GOT3 (cell line): ENCODE results near the gene MS4A5.
"Not testable (repeated sequence)": the region's sequence is repeated elsewhere in the genome, so short reads cannot be mapped to it uniquely, and the experiment has no call there.

ENCODE experiments used
- DNase-seq: peaks from one replicate; lab custom pipeline; 2025; ENCODE audit warnings: mixed read lengths; lab: John Stamatoyannopoulos, UW

MS4A5 gene

GRCh38 chr11:60429272-60429671 lies at the start of gene MS4A5:
TSS of gene MS4A5 (plus strand) at chr11:60429572. CDS start at chr11:60429675, 103 bp downstream.
- DNase-seq: no peak

GRCh38 chr11:60389279-60389910 lies 40.0 kb upstream of the MS4A5 start:
- DNase-seq: no peak

GRCh38 chr11:60390419-60390818 lies 39.0 kb upstream of the MS4A5 start:
- no peak for DNase-seq

DNA sequence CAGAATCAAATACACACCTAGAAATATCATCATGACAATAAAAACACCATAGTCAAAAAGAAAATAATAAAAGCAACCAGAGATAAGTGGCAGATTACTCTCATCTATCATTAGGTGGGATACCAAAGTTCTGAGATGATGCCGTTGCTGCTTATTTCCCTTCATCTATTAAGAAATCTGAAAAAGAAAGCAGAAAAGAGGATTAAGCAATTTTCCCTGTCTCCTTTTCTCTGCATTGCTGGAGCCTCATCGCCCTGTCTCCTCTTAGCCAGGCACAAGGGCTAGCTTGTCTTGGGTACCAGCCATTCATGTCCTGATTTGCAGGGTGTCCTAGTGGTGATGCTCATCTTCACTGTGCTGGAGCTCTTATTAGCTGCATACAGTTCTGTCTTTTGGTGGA lies 37.0 kb upstream of the MS4A5 start:
- DNase-seq: no peak

DNA sequence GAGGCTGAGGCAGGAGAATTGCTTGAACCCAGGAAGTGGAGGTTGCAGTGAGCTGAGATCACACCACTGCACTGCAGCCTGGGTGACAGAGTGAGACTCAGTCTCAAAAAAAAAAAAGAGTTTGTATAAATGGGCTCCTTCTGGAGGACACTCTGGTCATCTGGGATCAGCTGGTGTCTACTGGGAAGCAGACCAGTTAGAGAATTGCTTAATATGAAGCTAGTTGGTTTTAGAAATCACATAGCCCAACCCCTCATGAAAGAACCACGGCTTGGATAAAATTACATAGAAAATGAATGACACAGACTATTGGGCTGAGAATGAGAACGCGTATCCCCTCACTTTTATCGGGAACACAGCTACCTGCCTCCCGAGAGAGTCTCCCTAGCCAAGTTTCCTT lies 36.4 kb upstream of the MS4A5 start:
- DNase-seq: no peak

GRCh38 chr11:60394666-60395380 lies 34.5 kb upstream of the MS4A5 start:
- no peak for DNase-seq

GRCh38 chr11:60396382-60396781 lies 33.0 kb upstream of the MS4A5 start, which contains the start of gene MS4A14:
TSS of gene MS4A14 (plus strand) at chr11:60396459. CDS start at chr11:60396579, 120 bp downstream.
- DNase-seq: no peak

GRCh38 chr11:60396799-60397198 lies 32.6 kb upstream of the MS4A5 start:
- DNase-seq: no peak

DNA sequence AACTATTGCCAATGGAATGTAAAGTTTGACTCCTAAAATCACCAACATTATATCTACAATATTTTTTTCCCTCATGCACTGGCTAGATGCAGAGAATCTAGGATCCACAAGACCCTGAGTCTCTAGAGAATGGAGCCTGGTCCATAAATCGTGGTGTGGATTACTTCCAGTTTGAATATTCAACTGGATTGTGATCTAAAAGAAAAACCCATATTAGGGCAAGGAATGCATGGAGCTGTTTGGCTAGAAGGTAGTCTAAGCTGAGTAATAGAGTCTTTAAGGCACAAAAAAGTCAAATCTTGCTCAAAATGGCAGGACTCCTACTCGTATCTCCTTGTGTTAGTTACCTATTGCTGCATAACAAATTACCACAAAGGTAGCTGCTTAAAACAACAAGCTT lies 9.4 kb upstream of the MS4A5 start:
- no peak for DNase-seq

DNA sequence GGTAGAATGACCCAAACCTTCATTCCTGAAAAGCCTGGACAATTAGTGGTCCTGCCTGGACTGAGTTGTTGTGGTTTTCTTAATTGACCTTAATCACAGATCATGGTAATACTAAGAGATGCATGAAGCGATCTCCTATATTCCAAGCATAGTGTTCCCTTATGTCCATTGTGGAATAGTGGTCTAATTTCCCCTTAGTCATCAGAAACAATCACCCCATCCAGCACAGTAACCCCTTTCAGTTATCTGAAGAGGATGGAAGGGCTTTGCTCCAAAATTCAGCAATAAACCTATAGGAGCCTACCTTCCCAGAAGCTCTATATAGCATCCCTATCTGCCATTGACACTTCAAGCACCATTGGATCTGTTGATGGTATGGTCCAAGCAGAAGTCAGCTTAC lies 6.8 kb upstream of the MS4A5 start:
- DNase-seq: no peak

DNA sequence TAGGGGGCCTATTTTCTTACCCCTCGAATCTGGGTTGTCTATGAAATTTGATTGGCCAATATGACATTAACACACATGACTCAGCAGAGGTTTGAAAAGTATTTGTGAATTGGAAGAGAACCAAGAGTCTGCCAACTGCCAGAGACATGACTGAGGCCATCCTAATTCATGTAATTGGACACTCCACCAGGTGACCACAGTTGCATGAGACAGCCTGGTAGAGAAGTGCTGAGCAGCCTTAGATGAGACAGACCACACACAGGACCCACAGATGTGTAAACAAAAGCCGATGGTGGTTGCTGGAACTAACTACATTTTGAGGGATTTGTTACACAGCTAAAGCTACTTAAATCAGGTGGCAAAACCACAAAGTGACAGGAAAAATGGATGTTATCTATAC lies 855 bp upstream of the MS4A5 start:
- no peak for DNase-seq

DNA sequence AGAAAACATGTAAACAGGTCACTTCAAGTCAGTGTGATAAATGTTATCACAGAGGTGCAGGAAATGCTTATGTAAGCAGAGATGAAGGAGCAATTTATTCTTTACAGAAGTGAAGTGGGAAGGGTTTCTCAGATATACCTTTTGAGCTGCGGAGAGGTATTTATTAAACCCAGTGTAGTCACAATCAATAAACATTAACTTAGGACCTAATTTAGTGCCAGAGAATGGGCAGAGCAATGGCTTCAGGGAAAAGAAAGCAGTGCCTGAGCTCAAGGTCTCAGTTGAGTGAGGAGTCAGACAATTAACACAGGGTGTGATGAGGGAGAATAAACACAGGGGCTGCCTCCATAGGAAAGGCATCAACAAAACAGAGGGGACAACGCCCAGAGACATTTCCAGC lies 1.9 kb downstream of the MS4A5 start:
- DNase-seq: no peak

DNA sequence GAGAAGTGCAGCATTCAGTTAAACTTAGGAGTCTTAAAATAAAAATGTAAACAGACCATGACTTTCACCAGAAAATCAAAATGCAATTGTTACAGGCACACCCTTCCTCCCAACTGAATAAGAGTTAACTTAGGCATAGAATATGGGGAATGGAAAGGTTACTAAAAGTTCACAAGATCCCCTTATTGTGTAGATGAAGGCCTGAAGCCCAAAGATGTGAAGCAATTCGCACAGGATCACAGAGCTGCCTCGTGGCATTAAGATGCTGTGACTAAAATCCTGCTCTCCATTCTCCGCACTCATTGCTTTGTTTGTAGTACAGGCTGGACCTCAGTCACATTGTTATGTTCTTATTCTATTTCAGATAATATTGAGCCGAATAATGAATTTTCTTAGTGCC lies 4.0 kb downstream of the MS4A5 start:
- no peak for DNase-seq

DNA sequence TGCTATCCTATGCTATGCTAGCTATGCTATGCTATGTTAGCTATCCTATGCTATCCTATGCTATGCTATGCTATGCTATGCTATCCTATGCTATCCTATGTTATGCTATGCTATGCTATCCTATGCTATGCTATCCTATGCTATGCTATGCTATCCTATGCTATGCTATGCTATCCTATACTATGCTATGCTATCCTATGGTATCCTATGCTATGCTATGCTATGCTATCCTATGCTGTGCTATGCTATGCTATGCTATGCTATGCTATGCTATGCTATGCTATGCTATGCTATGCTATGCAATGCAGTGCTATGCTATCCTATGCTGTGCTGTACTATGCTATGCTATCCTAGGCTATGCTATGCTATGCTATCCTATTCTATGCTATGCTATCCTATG lies 17.7 kb downstream of the MS4A5 start:
- DNase-seq: no peak

- no peak for DNase-seq
These were observed 18.5 kb downstream of the MS4A5 start for GRCh38 chr11:60447846-60448245.

GRCh38 chr11:60451185-60451584 lies 21.8 kb downstream of the MS4A5 start:
- DNase-seq: not testable (repeated sequence)

GRCh38 chr11:60454212-60454611 lies 24.8 kb downstream of the MS4A5 start:
- DNase-seq: no peak

DNA sequence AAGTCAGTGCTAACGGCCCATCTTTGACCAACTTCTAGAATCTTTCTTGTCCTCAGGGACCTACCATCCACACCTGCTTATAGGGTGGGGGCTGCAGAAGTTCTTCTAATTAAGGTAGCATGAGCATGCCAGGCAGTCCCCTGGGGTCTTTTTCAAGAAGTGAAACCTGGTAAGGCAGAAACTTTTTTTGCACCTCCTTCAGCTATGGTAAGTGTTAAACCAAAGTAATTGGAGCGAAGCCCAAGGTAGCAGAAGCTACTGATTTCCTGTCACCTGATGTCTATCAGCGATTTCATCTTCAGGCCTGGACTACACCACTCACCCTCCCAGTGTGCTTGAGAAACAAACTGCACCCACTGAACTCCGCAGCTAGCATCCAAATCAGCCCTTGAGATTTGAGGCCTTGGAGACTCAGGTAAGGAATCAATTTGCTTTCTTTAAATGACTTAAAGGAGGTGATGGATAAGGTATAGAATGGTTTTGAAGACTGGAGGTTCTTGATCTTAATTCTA lies 26.2 kb downstream of the MS4A5 start, which contains the start of gene MS4A1:
Gene MS4A1 (plus strand): TSS at position 317 of the 512 bp plus-strand sequence. CDS start 6,528 bp downstream, outside the sequence.
- no peak for DNase-seq

- no peak for DNase-seq
These were observed 28.2 kb downstream of the MS4A5 start for GRCh38 chr11:60457576-60457975.

DNA sequence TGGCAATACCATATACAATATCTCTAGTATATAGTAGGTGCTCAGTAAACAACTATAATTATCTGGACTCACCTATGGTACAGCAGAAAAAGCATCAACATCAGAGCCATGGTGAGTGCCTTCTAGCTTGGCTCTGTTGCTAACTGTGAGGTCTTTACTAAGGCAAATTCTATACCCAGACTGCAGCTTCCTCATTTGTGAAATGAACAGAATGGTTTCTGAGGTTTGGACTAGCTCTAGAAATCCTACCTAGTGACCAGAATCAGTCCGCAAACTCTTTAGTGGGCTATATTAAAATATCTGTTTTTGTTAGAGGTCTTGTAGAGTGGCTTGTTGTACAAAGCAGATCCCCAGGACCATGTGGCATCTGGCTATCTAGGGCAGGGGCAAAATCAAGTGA lies 30.0 kb downstream of the MS4A5 start:
- DNase-seq: no peak

DNA sequence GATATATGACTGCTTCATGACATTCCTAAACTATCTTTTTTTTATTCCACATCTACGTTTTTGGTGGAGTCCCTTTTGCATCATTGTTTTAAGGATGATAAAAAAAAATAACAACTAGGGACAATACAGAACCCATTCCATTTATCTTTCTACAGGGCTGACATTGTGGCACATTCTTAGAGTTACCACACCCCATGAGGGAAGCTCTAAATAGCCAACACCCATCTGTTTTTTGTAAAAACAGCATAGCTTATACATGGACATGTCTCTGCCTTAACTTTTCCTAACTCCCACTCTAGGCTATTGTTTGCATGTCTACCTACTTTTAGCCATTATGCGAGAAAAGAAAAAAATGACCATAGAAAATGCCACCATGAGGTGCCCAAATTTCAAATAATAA lies 39.5 kb downstream of the MS4A5 start:
- DNase-seq: no peak

GRCh38 chr11:60469723-60470122 lies 40.4 kb downstream of the MS4A5 start:
- no peak for DNase-seq

- DNase-seq: no peak
These were observed 47.7 kb downstream of the MS4A5 start for GRCh38 chr11:60477035-60477445.
